ENCODE data around the gene NSMF.

NSMF gene

DNA sequence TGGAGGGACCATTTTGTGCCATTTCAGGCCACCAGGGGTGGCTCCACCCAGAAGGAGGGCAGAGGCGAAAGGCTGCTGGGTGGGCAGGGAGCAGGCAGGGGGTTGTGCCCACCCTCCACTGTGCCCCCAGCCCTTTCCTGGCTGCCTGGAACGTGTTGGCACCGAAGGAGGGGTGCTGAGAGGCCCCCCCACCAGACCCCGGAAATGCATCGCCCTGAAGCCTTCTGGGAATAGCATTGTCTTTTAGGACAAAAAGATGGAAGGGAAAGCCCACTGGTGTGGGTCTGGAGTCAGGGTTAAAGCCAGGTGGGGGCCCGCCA lies 30.9 kb downstream of the NSMF start:
- TF ChIP-seq CTCF (IDR thresholded peaks at IDR 0.05; ENCODE audit: low read depth, low read length), result peak; percentile 14; the same call in 1 of the 2 replicates
- Histone ChIP-seq H3K36me3 (no peaks in the 10 kb centered on the region), H3K4me3 (ENCODE audit: low read depth, low read length) (no peak overlapping the region), H3K9me3 (ENCODE audit: severe bottlenecking) (no peaks in the 10 kb centered on the region), H3K27ac (no peak overlapping the region), H3K27me3 (ENCODE audit: insufficient read depth, low read depth, severe bottlenecking) (no peaks in the 10 kb centered on the region)
- no peak for DNase-seq

- no peak for DNase-seq
- TF ChIP-seq CTCF (IDR thresholded peaks at IDR 0.05; ENCODE audit: low read depth, low read length), result no peak
- no peaks in the 10 kb centered on the region for H3K9me3 ChIP-seq (ENCODE audit: severe bottlenecking)
- no peaks in the 10 kb centered on the region for H3K27me3 ChIP-seq (ENCODE audit: insufficient read depth, low read depth, severe bottlenecking)
- no peak overlapping the region for H3K27ac ChIP-seq
- H3K36me3 ChIP-seq, result no peaks in the 10 kb centered on the region; the same call in 1 of the 2 replicates
- H3K4me3 ChIP-seq (ENCODE audit: low read depth, low read length), result no peak overlapping the region
Measured at GRCh38 chr9:137427454-137428310, 31.5 kb downstream of the NSMF start.

DNA sequence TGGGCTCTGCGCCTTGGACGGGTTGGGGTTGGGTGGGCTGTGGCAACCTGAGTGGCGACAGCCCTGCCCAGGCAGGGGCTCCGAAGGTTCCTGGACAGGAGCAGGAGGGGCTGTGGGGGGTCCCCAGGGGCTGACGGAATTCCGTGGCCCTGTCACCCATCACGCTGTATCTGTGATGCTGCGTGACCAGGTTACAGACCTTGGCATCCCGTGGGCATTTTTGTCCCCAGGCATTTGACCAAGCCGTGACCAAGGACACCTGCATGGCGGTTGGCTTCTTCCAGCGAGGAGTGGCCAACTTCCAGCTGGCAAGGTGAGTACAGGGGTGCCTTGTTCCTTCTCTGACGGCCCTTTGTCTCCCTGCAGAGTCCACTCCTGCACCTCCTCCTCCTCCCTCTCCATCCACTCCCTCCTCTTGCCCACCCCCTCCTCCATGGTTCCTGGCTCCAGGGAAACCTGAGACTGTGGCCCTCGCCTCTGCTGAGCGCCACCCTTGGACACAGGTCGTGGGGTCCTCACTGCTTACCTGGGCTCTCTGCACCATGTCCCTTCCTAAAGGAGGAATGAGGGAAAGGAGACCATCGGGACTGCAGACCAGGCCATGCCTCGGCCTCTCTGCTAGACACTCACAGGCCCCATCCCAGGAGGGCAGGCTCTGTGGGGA lies 33.0 kb downstream of the NSMF start:
- DNase-seq, result no peak
- H3K27ac ChIP-seq, result peak overlapping the region; percentile 39

DNA sequence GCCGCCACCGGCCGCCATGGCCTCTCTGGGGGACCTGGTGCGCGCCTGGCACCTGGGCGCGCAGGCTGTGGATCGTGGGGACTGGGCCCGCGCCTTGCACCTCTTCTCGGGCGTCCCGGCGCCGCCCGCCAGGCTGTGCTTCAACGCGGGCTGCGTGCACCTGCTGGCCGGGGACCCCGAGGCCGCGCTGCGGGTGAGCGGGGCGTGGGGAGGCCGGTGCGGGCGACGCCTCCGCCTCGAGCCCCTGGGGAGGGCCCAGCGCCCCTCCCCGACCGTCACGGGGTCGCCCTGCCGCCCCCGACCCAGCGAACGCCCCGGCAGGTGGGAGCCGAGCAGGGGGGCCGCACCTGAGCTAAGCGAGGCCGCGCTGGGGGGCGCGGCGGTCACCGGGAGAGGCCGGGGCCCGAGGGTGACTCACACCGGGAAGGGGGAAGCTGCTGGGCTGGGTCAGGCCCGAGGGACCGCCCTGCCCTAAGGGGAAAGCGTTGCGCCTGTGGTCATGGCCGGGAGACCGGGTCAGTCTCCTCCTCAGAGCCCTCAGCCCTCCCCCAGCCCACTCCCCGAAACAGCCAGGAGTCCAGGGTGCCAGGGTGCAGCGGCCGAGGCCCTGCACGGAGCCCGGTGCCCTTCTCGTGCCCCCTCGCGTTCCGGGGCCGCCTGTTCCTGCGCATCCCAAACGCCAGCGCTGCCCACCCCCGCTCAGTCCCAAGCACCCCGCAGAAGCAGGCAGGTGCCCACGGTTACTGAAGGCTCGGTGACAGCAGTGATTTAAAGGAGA lies 35.4 kb downstream of the NSMF start:
- DNase-seq, result no peak
- no peaks in the 10 kb centered on the region; the same call in 1 of the 2 replicates for H3K36me3 ChIP-seq
- no peaks in the 10 kb centered on the region for H3K27me3 ChIP-seq (ENCODE audit: insufficient read depth, low read depth, severe bottlenecking)
- no peaks in the 10 kb centered on the region for H3K9me3 ChIP-seq (ENCODE audit: severe bottlenecking)
- no peak overlapping the region for H3K4me3 ChIP-seq (ENCODE audit: low read depth, low read length)
- TF ChIP-seq CTCF (IDR thresholded peaks at IDR 0.05; ENCODE audit: low read depth, low read length), result no peak
- peak overlapping the region; percentile 44 for H3K27ac ChIP-seq

More for the DNA sequence above, 33.0 kb downstream of the NSMF start:
- Histone ChIP-seq H3K9me3 (ENCODE audit: severe bottlenecking) (no peaks in the 10 kb centered on the region), H3K36me3 (no peaks in the 10 kb centered on the region; the same call in 1 of the 2 replicates), H3K4me3 (ENCODE audit: low read depth, low read length) (no peak overlapping the region), H3K27me3 (ENCODE audit: insufficient read depth, low read depth, severe bottlenecking) (no peaks in the 10 kb centered on the region)
- TF ChIP-seq CTCF (IDR thresholded peaks at IDR 0.05; ENCODE audit: low read depth, low read length), result no peak

GRCh38 chr9:137422604-137423513 lies 36.3 kb downstream of the NSMF start, which contains the start of the genes EXD3 and NOXA1:
Gene EXD3, minus strand, starts transcription at chr9:137423162. Its CDS starts 27,805 bp downstream, at chr9:137395357.
Gene NOXA1, plus strand, starts transcription at chr9:137423393. Its CDS starts 137 bp downstream, at chr9:137423530.
- H3K27ac ChIP-seq, result peak within 1 kb of the TSS; percentile 61
- TF ChIP-seq CTCF (IDR thresholded peaks at IDR 0.05; ENCODE audit: low read depth, low read length), result peak; percentile 67
- no peaks in the 10 kb centered on the region for H3K27me3 ChIP-seq (ENCODE audit: insufficient read depth, low read depth, severe bottlenecking)
- DNase-seq, result peak; percentile 92
- H3K4me3 ChIP-seq (ENCODE audit: low read depth, low read length), result peak within 1 kb of the TSS; percentile 93
- H3K36me3 ChIP-seq, result no peaks in the 10 kb centered on the region; the same call in 1 of the 2 replicates
- H3K9me3 ChIP-seq (ENCODE audit: severe bottlenecking), result no peaks in the 10 kb centered on the region

All from WERI-Rb-1 (cell line).